Mononuclear cell (primary cell): ENCODE measurements around the gene SMAD4. TPM values are rescaled to one million over a fixed set of nuclear protein-coding genes. Genes with fewer than 3 reads are reported as not detected.

ENCODE experiments used
- H3K27me3 ChIP-seq: 2 replicates; pipeline ENCODE4 v1.6.0; 2011; ENCODE audit warnings: low read length, control low read depth; ENCODE audit not compliant: insufficient read depth
- H3K4me1 ChIP-seq: 2 replicates; pipeline ENCODE4 v1.5.1; 2011; ENCODE audit warnings: mild to moderate bottlenecking, low read length, control low read depth; ENCODE audit not compliant: insufficient read depth
- H3K4me3 ChIP-seq: 2 replicates; pipeline ENCODE4 v1.5.1; 2011; ENCODE audit warnings: mild to moderate bottlenecking, low read length, moderate library complexity
- H3K9me3 ChIP-seq: 2 replicates; pipeline ENCODE4 v1.5.1; 2011; ENCODE audit warnings: low read depth, mild to moderate bottlenecking, control low read depth, low read length
- total RNA-seq: library from RNA; depleted of rRNA; stranded (reverse); fragments of >200 nt; gene quantifications from one replicate; pipeline ENCODE4 v1.2.3, GENCODE V29; 2012

SMAD4 gene
- total RNA-seq, 1 donor: 77.9 TPM

DNA sequence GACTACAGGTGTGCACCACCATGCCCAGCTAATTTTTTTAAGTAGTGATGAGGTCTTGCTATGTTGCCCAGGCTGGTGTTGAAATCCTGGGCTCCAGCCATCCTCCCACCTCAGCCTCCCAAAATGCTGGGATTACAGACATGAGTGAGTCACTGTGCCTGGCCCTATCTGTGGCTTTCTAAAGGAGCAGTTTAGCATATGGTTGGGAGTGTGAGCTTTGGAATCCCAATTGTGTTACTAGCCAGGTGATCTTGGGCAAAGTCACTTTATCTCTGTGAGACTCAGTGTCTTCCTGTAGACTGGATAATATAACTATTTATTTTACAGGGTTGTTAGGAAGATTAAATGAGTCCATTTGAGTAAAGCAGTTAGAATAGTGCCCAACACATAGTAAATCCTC lies 19.8 kb upstream of the SMAD4 start:
- H3K9me3 ChIP-seq: no peaks in the 10 kb centered on the region
- no peak overlapping the region for H3K4me3 ChIP-seq
- H3K27me3 ChIP-seq: no peaks in the 10 kb centered on the region
- H3K4me1 ChIP-seq: no peaks in the 10 kb centered on the region

DNA sequence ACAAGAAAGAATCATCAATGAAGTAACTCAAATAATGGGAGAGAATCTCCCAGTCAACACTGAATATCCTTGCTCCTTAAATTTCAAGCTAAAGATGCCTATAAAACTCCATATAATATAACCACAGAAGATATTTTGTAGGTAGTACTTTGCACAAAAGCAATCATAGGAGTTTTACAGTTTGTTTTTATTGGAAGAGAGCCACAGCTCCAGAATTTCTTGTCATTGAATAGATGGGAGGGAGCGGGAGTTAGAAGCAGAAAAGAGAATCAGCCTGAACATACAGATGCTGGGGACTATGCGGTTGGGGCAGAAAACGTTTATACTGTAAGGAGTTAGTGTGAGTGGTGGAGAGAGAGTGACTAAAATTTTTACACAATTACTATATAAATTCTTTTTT lies 18.3 kb upstream of the SMAD4 start:
- Histone ChIP-seq H3K9me3 (no peaks in the 10 kb centered on the region), H3K4me3 (no peak overlapping the region), H3K4me1 (no peaks in the 10 kb centered on the region), H3K27me3 (no peaks in the 10 kb centered on the region)

DNA sequence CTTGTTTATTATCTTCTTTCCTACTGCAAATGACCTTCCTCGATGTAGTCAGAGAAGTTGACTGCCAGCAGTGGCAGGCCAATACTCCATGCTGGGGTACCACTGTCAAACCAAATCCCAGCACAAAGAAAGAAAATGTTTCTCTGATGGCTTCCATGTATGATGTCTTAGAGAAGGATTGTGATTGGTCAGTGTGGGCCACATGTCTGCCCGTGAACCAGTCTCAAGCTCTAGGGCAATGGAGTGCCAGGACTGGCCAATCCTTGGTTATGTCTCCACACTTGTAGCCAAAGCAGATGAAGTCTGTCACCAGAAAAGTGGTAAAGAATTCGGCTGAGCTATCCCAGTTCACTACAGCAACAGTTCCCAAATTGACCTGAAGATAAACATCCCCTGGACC lies 17.6 kb upstream of the SMAD4 start:
- Histone ChIP-seq H3K4me3 (no peak overlapping the region), H3K9me3 (no peaks in the 10 kb centered on the region), H3K27me3 (no peaks in the 10 kb centered on the region), H3K4me1 (no peaks in the 10 kb centered on the region)

DNA sequence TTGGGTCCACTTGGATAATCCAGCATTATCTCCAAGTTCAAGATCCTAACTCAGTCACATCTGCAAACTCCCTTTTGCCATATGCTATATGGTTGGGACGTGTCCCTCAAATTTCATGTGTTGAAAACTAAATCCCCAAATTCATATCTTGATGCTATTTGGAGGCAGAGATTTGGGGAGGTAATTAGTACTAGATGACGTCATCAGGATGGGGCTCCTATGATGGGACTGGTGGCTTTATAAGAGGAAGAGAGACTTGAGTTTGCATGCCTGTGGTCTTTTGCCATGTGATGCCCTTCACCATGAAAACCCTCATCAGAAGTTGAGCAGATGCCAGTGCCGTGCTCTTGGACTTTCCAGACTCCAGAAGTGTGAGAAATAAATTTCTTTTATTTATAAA lies 16.8 kb upstream of the SMAD4 start:
- no peaks in the 10 kb centered on the region for H3K27me3 ChIP-seq
- H3K4me1 ChIP-seq: no peaks in the 10 kb centered on the region
- no peak overlapping the region for H3K4me3 ChIP-seq
- H3K9me3 ChIP-seq: no peaks in the 10 kb centered on the region

DNA sequence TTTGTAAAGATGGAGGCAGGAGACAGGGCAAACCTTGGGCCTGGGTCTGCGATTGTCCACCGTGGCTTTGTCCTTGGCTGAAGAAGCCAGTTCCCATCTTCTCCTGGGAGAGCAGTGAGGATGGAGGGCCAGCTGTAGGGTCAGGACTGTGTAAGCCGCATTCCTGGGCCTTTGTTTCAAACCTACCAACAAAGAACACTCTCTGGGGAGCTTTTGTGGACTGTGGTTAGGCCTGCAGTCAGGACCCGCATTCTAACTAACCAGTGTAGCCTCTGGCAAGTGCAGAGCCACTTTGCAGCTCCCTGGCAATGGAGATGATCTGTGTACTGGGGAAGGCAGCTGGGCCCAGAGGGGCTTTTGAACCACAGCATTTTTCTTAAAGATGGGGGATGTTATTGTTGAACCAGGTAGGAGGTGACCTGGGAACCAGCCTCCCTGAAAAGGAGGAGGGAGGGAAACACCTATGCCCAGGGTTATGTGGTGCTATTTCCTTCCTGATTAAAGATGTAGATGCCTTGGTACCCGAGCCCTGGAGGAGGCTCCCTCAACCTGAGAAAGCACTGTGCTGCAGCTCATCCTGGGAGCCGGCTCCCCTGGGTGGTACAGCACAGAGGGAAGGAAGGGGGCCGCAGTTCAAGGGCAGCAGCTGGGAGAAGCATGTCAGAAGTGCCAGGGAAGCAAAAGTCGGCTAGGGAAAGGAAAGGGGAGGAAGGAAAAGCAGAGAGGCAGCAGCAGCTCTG lies 12.7 kb upstream of the SMAD4 start:
- no peak overlapping the region for H3K4me3 ChIP-seq
- H3K4me1 ChIP-seq: no peaks in the 10 kb centered on the region
- no peaks in the 10 kb centered on the region for H3K9me3 ChIP-seq
- H3K27me3 ChIP-seq: no peaks in the 10 kb centered on the region

DNA sequence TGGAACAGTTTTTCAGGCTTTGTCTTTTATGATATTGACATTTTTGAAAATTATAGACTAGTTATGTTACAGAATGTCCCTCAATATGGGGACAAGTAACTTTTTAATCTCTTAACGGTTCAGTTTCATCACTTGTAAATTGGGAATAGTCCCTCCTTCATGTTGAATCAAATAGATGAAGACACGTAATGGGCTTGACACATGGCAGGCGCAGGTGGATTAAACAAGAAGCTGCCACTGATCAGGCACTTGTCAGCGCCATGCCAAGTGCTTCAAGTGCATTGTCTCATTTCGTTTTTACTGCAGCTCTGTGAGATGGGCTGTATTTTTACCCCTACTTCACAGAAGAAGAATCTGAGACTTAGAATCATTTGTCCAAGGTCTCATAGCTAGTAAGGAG lies 9.5 kb upstream of the SMAD4 start:
- peaks cover 1% of the 10 kb centered on the region for H3K4me1 ChIP-seq
- H3K9me3 ChIP-seq: no peaks in the 10 kb centered on the region
- no peak overlapping the region for H3K4me3 ChIP-seq
- H3K27me3 ChIP-seq: no peaks in the 10 kb centered on the region

DNA sequence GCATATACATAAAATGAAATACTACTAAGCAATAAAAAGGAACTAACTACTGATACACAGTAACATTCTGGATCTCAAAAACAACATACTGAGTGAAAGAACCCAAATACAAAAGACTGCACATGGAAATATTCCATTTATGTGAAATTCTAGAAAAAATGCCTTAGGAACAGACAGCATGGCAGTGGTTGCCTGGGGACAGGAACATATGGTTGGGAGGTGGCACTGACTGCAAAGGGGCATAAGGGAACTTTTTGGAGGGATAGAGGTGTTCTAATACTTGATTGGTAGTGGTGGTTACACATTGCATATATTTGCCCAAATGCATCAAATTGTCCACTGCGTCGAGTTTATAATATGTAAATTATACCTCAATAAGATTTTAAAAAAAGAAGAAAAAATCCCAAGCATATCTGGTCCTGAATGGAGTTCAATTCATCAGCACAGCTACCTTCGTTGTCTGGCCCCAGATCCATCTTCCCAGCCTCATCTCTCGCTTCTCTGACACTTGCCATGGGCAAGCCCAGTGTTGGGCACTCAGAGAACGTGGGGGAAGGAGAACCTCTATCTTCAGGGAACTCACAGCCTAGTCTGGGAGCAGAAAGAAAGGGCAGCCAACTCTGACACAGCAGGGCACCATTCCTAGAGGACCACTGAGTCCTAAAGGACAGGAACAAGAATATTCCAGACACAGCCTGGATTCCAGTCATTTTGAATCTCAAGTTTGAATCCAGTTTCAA lies 8.6 kb upstream of the SMAD4 start:
- Histone ChIP-seq H3K4me1 (peaks cover 9% of the 10 kb centered on the region), H3K4me3 (no peak overlapping the region), H3K27me3 (no peaks in the 10 kb centered on the region), H3K9me3 (no peaks in the 10 kb centered on the region)

DNA sequence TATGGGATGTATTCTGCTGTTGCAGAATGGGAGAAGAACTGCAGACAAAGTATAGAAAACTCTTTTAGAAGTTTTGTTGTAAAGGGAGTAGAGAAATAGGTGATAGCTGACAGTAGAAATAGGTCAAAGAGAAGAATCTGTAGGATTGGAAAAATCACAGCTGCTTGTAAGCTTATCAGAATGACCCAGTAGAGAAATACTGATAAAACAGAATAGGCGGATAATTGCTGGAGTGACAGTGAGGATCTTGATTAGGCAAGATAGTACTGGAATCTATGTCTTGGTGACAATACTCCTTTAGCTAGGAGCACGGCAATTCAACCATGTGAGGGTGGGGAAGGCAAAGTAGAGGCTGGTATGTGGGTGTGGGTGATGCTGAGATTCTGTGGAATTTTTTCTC lies 4.5 kb upstream of the SMAD4 start:
- H3K9me3 ChIP-seq: no peaks in the 10 kb centered on the region
- H3K4me1 ChIP-seq: peaks cover 35% of the 10 kb centered on the region
- H3K4me3 ChIP-seq: no peak overlapping the region
- no peaks in the 10 kb centered on the region for H3K27me3 ChIP-seq

DNA sequence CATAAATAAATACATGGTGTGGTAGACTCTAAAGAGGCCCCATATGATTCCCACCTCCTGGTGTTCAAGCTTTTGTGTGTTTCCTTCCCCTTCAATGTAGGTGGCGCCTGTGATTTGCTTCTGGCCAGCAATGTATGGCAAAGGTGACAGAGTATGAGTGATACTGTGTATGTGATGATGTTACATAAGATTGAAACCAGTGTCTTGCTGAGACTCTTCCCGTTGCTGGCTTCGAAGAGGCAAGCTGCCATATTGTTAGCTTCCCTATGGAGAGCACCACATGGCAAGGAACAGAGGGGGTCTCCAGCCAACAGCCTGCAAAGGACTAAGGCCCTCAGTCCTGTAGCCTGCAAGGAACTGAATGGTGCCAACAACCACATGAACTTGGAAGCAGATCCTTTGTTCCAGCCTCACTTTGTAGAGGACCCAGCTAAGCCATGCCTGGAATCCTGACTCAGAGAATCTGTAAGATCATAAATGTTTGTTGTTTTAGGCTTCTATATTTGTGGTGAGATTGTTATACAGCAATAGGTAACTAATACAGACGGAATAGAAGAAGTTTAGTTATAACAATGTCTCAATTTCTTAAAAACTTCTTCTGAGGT lies 1.7 kb upstream of the SMAD4 start:
- H3K4me3 ChIP-seq: no peak overlapping the region
- no peaks in the 10 kb centered on the region for H3K9me3 ChIP-seq
- H3K27me3 ChIP-seq: no peaks in the 10 kb centered on the region
- peaks cover 48% of the 10 kb centered on the region for H3K4me1 ChIP-seq

DNA sequence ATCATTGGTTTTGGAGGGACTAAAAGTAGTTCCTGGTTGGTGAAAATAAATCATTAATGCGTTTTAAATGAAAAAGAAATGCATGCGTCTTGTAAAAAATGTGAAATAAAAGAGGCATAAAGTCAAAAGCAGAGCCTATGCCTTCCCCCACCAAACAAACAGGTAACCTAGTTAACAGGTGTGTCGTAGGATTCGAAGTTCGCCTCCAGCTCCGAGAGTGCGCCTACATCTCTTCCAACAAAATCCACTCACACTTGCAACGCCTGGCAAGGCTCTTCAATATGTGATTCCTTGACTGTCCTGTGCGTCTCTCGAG lies 677 bp upstream of the SMAD4 start:
- Histone ChIP-seq H3K9me3 (no peaks in the 10 kb centered on the region), H3K27me3 (no peaks in the 10 kb centered on the region), H3K4me1 (peaks cover 52% of the 10 kb centered on the region), H3K4me3 (peak overlapping the region; percentile 68)

DNA sequence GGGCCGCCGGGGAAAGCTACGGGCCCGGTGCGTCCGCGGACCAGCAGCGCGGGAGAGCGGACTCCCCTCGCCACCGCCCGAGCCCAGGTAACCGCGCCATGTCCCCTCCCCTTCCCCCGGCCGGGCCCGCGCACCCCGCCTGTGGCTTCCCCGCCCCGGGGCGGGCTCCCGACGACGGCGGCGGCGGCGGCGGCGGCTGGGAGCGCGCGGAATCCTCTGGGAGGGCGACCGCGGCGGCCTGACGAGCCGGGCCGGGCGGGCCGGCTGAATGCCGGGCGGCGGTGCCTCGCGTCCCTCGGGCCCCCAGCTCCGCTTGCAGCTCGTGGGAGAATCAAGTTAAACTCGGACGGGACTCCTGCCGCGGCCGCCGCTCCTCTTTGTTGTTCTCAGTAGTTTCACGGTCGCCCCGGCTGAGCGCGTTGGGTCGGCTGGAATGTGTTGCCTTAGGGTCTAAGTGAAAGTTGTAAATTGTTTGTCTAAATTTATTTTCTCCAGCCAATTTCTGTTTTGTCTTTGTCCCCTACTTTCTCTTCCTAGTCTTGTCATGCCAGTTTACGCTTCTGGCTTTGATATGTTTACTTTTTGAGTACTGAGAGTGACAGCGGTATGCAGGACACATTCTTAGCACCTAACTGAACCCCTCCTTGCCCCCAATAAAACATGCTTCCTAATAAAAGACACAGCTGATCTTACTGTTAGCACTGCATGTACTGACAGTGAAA lies 685 bp downstream of the SMAD4 start:
- Histone ChIP-seq H3K4me1 (peaks cover 62% of the 10 kb centered on the region), H3K27me3 (no peaks in the 10 kb centered on the region), H3K9me3 (no peaks in the 10 kb centered on the region), H3K4me3 (peak overlapping the region; percentile 68)

DNA sequence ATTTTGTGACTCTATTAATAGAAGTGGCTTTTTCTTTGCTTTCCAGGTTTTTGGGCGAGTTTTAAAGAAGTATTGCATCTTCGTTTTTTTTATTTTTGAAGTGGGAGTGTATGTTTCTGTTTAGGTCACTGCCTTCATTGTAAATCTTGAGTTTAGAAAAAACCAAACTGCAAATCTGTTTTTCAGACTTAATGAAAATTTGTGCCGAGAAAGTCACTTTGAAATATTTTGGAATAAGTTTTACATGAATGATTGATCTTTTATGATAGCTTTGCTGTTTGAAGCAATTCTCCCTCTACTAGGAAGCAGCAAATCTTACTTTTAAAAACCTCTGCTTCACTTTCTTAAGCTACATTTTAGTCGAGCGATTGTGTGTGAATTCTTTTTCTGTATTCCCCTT lies 2.2 kb downstream of the SMAD4 start:
- Histone ChIP-seq H3K9me3 (no peaks in the 10 kb centered on the region), H3K27me3 (no peaks in the 10 kb centered on the region), H3K4me1 (peaks cover 58% of the 10 kb centered on the region), H3K4me3 (no peak overlapping the region)

DNA sequence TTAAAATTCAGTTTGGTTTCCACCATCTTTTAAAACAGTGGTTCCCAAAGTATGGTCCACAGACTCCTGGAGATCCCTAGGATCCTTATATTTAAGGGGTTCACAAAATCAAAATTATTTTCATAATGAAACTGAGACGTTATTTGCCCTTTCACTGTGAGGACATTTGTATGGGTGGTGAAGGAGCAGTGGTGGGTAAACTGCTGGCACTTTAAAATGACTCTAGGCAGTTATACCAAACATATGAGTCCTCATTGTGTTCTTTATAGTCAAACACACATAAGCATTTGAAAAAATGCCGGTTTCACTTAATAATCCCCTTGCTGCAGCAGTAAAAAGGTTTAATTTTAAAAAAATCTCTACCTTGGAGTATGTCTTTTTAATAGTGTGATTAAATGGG lies 7.2 kb downstream of the SMAD4 start:
- Histone ChIP-seq H3K4me3 (no peak overlapping the region), H3K27me3 (no peaks in the 10 kb centered on the region), H3K9me3 (no peaks in the 10 kb centered on the region), H3K4me1 (peaks cover 62% of the 10 kb centered on the region)

DNA sequence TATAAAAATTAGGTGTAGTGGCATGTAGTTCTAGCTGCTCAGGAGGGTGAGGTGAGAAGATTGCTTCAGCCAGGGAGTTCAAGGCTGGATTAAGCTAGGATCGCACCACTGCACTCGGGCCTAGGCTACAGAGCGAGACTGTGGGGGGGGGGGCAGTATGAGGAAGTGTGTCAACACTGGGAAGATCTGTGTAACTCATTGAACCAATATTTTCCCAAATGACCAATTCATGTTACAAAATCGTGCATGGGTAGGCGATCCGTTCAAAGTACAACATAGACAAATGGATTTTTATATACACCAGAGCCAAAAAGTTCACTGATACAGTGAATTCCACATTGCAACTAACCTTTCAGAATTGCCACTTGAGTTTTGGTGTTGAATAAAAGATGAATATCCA lies 8.1 kb downstream of the SMAD4 start:
- Histone ChIP-seq H3K4me3 (no peak overlapping the region), H3K4me1 (peaks cover 59% of the 10 kb centered on the region), H3K27me3 (no peaks in the 10 kb centered on the region)

More for the DNA sequence above, 8.1 kb downstream of the SMAD4 start:
- H3K9me3 ChIP-seq: no peaks in the 10 kb centered on the region
